Rectal smooth muscle tissue (tissue), 1 donor: ENCODE measurements around the gene HIP1R.

ENCODE experiments used
- H3K27ac ChIP-seq: one replicate; pipeline ENCODE4 v1.7.0; 2013; ENCODE audit warnings: low read depth, low read length, inconsistent platforms
- H3K27me3 ChIP-seq: one replicate; pipeline ENCODE4 v1.7.0; 2013; ENCODE audit warnings: low read length; ENCODE audit not compliant: control insufficient read depth, insufficient read depth
- H3K36me3 ChIP-seq: one replicate; pipeline ENCODE4 v1.7.0; 2013; ENCODE audit warnings: low read length; ENCODE audit not compliant: control insufficient read depth, insufficient read depth
- H3K4me1 ChIP-seq: one replicate; pipeline ENCODE4 v1.7.0; 2013; ENCODE audit warnings: low read length; ENCODE audit not compliant: control insufficient read depth, insufficient read depth
- H3K4me3 ChIP-seq: one replicate; pipeline ENCODE4 v1.7.0; 2013; ENCODE audit warnings: low read length
- H3K9ac ChIP-seq: one replicate; pipeline ENCODE4 v1.7.0; 2013; ENCODE audit warnings: low read length

Gene HIP1R

GRCh38 chr12:122878780-122879612 is 43.7 kb downstream of the HIP1R start:
- Histone ChIP-seq H3K4me3 (no peak overlapping the region), H3K9ac (no peak overlapping the region), H3K27ac (no peak overlapping the region), H3K27me3 (no peaks in the 10 kb centered on the region), H3K4me1 (peaks cover 5% of the 10 kb centered on the region), H3K36me3 (no peaks in the 10 kb centered on the region)

- no peak overlapping the region for H3K4me3 ChIP-seq
- H3K9ac ChIP-seq, result no peak overlapping the region
- H3K36me3 ChIP-seq, result no peaks in the 10 kb centered on the region
- H3K4me1 ChIP-seq, result peaks cover 5% of the 10 kb centered on the region
- H3K27me3 ChIP-seq, result no peaks in the 10 kb centered on the region
- no peak overlapping the region for H3K27ac ChIP-seq
Observed at GRCh38 chr12:122880155-122880667, 45.0 kb downstream of the HIP1R start.

GRCh38 chr12:122880668-122881067 is 45.4 kb downstream of the HIP1R start:
- no peaks in the 10 kb centered on the region for H3K36me3 ChIP-seq
- no peak overlapping the region for H3K4me3 ChIP-seq
- no peak overlapping the region for H3K27ac ChIP-seq
- peaks cover 5% of the 10 kb centered on the region for H3K4me1 ChIP-seq
- no peaks in the 10 kb centered on the region for H3K27me3 ChIP-seq
- no peak overlapping the region for H3K9ac ChIP-seq

- H3K4me1 ChIP-seq, result peaks cover 3% of the 10 kb centered on the region
- H3K9ac ChIP-seq, result no peak overlapping the region
- no peak overlapping the region for H3K4me3 ChIP-seq
- no peaks in the 10 kb centered on the region for H3K27me3 ChIP-seq
- H3K27ac ChIP-seq, result no peak overlapping the region
- no peaks in the 10 kb centered on the region for H3K36me3 ChIP-seq
Observed at GRCh38 chr12:122882908-122883558, 47.8 kb downstream of the HIP1R start.

GRCh38 chr12:122884091-122884826 is 49.0 kb downstream of the HIP1R start:
- no peak overlapping the region for H3K9ac ChIP-seq
- no peaks in the 10 kb centered on the region for H3K27me3 ChIP-seq
- peaks cover 3% of the 10 kb centered on the region for H3K4me1 ChIP-seq
- no peak overlapping the region for H3K4me3 ChIP-seq
- H3K27ac ChIP-seq, result no peak overlapping the region
- H3K36me3 ChIP-seq, result no peaks in the 10 kb centered on the region

GRCh38 chr12:122884860-122885259 is 49.6 kb downstream of the HIP1R start:
- no peaks in the 10 kb centered on the region for H3K27me3 ChIP-seq
- no peak overlapping the region for H3K27ac ChIP-seq
- no peaks in the 10 kb centered on the region for H3K36me3 ChIP-seq
- peaks cover 3% of the 10 kb centered on the region for H3K4me1 ChIP-seq
- no peak overlapping the region for H3K9ac ChIP-seq
- H3K4me3 ChIP-seq, result no peak overlapping the region

- Histone ChIP-seq H3K4me3 (no peak overlapping the region), H3K27me3 (no peaks in the 10 kb centered on the region), H3K36me3 (no peaks in the 10 kb centered on the region), H3K27ac (no peak overlapping the region), H3K4me1 (peaks cover 1% of the 10 kb centered on the region), H3K9ac (no peak overlapping the region)
Observed at GRCh38 chr12:122886161-122886560, 50.9 kb downstream of the HIP1R start.

GRCh38 chr12:122886851-122887818 is 51.9 kb downstream of the HIP1R start:
- peaks cover 1% of the 10 kb centered on the region for H3K4me1 ChIP-seq
- peak overlapping the region; percentile 18 for H3K4me3 ChIP-seq
- H3K27me3 ChIP-seq, result no peaks in the 10 kb centered on the region
- H3K36me3 ChIP-seq, result no peaks in the 10 kb centered on the region
- H3K27ac ChIP-seq, result peak overlapping the region; percentile 3
- no peak overlapping the region for H3K9ac ChIP-seq

- Histone ChIP-seq H3K36me3 (no peaks in the 10 kb centered on the region), H3K27me3 (no peaks in the 10 kb centered on the region), H3K4me3 (peak overlapping the region; percentile 18), H3K4me1 (peaks cover 4% of the 10 kb centered on the region), H3K27ac (peak overlapping the region; percentile 10), H3K9ac (no peak overlapping the region)
Observed at GRCh38 chr12:122887819-122888212, 52.6 kb downstream of the HIP1R start.

- H3K36me3 ChIP-seq, result no peaks in the 10 kb centered on the region
- peak overlapping the region; percentile 17 for H3K4me3 ChIP-seq
- H3K27me3 ChIP-seq, result no peaks in the 10 kb centered on the region
- H3K27ac ChIP-seq, result peak overlapping the region; percentile 10
- peaks cover 4% of the 10 kb centered on the region for H3K4me1 ChIP-seq
- no peak overlapping the region for H3K9ac ChIP-seq
Observed at GRCh38 chr12:122888232-122888752, 53.0 kb downstream of the HIP1R start.

- H3K27me3 ChIP-seq, result no peaks in the 10 kb centered on the region
- H3K27ac ChIP-seq, result no peak overlapping the region
- no peak overlapping the region for H3K9ac ChIP-seq
- peaks cover 10% of the 10 kb centered on the region for H3K4me1 ChIP-seq
- no peak overlapping the region for H3K4me3 ChIP-seq
- no peaks in the 10 kb centered on the region for H3K36me3 ChIP-seq
Observed at GRCh38 chr12:122889761-122890520, 54.7 kb downstream of the HIP1R start.
